Esophagus mucosa (tissue), 1 donor: Measurements from ENCODE around the gene UBE2G1. TPM values are rescaled to one million over a fixed set of nuclear protein-coding genes. Genes with fewer than 3 reads are reported as not detected.
"Not testable (repeated sequence)": the region's sequence is repeated elsewhere in the genome, so short reads cannot be mapped to it uniquely, and the experiment has no call there.

ENCODE experiments used
- ATAC-seq: fragments of 200-7000 bp; cut with Tn5 transposase; one replicate; pipeline ENCODE4 v1.9.1; 2020
- total RNA-seq: library from RNA; stranded (reverse); gene quantifications from one replicate; pipeline ENCODE4 v1.2.4, GENCODE V29; 2023
- donor health status: DM: yes; HTN: yes; CAD: no.

Gene UBE2G1, protein sequence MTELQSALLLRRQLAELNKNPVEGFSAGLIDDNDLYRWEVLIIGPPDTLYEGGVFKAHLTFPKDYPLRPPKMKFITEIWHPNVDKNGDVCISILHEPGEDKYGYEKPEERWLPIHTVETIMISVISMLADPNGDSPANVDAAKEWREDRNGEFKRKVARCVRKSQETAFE
- total RNA-seq: 93.4 TPM

DNA sequence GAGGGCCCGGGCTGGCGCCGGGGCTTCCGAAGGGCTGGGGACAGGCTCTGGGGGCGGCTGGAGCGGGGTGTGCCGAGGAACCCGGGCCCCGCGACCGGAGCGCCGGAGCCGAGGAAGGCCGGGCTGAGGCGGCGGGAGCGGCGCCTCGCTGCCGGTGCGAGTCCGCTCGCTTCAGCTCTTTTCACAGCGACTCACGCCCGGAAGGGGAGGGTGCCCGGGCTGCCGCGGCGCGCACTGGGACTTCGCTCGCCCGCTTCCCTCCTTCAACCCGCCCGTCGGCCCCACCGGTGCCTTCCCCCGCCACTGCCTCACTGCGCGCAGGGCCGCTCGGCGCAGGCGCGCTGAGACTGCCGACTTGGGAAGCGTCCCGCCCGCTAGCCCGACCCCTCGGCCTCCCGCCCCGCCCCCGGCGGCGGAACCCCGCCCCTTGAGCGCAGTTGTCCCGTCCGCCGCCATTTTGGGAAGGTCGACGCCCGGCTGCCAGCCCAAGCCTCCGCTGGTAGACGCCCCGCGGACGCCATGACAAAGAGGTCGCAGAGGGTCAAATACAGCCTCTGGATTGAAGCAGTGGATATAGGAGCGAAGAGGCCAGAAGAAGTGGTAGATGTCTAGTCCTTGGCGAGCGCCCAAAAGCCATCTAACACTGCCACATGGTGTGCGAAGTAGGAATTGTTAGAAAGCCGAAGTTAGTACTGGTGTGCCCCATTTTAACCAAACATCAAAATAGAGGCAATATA lies at the start of gene UBE2G1:
Gene UBE2G1 (minus strand): TSS at position 349 of the 737 bp plus-strand sequence. CDS start 359 bp downstream, outside the sequence.
- ATAC-seq: peak; percentile 92

DNA sequence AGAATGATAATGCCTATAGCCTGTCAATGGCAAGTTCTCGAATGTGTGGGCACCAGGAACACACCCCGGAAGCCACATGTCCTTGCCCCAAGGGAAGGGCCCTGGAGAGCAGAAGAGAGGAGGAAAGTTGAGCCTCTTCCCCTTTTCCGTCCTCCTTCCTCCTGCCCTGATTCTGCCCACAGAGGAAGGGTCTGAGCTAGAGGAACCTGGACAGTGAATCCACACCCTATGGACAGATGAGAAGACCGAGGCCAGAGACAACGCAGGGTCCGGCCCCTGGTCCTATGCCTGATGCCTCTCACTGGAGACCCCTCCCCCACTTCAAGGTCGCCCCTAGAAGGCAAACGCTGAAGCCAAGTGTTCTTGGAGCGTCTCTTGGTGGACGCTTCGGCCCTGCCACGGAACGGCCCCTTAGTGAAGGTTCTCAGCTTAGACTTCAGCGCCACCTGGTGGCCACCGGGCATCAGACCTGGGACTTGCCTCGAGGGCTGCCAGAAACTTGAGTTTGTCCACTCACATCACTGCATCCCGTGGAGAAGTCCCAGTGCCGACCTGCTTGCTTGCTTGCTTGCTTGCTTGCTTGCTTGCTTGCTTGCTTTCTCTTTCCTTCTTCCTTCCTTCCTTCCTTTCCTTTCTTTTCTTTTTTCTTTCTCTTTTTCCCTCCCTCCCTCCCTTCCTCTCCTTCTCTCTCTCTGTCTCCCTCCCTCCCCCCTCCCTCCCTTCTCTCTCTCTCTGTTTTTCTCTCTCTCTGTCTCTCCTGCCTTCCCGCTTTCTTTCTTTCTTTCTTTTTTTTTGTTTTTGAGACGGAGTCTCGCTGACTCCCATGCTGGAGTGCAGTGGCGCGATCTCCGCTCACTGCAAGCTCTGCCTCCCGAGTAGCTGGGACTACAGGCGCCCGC lies 46.7 kb upstream of the UBE2G1 start:
- peak; percentile 91 for ATAC-seq

DNA sequence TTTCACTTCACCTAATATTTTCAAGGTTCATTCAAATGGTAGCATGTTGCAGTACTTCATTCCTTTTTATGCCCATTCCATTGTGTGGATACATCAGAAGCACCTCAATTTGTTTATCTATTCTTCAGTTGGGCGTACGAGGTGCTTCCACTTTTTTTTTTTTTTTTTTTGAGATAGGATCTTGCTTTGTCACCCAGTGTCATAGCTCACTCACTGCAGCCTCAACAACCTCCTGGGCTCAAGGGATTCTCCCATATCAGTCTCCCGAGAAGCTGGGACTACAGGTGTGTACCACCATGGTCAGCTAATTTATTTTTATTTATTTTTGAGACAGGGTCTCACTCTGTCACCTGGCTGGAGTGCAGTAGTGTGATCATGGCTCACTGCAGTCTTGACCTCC lies 44.7 kb upstream of the UBE2G1 start:
- ATAC-seq: no peak

DNA sequence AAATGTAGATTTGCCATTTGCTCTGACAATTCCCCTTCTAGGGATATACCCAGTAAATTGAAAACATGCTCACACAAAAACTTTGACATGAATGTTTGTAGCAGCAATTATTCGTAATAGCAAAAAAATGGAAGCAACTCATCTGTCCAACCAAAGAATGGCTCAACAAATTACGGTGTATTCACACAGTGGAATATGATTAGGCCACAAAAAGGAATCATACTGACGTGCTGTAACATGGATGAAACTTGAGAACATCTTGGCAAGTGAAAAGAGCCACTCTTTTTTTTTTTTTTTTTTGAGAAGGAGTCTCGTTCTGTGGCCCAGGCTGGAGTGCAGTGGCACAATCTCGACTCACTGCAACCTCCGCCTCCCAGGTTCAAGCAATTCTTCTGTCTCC lies 43.2 kb upstream of the UBE2G1 start:
- ATAC-seq: no peak

DNA sequence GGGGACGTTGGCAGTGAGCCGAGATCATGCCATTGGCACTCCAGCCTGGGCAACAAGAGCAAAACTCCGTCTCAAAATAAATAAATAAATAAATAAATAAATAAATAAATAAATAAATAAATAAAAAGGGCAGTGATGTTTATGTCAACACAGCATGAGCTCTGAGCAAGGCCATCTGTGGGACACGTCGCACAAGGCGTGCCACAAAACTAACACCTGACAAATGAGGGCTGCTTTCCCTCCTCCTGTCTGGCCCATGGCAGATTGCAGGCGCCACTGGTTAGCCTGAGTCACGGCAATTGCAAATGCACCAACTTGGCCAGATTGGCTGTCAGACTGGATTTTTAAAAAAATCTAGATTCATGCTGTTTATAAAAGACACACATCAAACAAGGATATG lies 41.4 kb upstream of the UBE2G1 start:
- ATAC-seq: peak; percentile 96

DNA sequence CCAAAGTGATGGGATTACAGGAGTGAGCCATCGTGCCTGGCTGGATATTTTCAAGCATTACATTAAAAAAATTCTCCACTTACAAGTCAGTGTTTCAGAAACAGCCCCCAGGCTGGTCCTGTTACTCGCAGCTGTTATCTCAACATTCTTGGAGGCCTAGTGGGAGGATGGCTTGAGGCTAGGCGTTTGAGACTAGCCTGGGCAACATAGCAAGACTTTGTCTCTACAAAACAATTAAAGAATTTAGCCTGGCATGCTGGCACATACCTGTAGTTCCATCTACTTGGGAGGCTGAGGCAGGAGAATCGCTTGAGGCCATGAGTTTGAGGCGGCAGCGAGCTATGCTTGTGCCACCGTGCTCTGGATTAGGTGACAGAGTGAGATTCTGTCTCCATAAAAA lies 40.7 kb upstream of the UBE2G1 start:
- peak; percentile 11 for ATAC-seq

DNA sequence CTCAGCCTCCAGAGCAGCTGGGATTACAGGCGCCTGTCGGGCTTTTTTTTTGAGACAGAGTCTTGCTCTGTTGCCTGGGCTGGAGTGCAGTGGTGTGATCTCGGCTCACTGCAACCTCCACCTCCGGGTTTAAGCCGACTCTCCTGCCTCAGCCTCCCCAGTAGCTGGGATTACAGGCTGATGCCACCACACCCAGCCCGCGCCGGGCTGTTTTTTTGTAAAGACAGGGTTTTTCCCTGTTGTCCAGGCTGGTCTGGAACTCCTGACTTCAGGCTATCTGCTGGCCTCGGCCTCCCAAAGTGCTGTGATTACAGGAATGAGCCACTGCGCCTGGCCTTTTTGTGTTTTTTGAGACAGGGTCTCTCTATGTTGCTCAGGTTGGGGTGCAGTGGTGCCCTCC lies 39.9 kb upstream of the UBE2G1 start:
- ATAC-seq: no peak

DNA sequence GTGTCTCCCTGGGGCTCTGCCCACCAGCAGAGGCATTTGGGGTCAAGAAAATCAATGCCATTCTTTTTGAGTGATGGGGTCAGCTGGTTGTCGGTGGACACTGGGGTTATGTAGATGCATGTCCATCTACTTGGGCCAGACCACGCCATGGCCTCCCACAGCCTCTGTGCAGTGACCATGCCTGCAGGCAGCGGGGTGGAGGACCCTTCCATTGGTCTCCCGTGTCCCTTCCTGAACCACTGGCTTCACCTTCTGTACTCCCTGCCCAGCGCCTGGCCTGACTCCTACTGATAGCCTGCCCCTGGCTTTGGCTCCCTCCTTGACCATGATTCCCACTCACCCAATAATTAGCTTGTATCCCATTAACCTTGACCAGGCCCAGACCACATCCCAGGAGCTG lies 39.2 kb upstream of the UBE2G1 start:
- no peak for ATAC-seq

DNA sequence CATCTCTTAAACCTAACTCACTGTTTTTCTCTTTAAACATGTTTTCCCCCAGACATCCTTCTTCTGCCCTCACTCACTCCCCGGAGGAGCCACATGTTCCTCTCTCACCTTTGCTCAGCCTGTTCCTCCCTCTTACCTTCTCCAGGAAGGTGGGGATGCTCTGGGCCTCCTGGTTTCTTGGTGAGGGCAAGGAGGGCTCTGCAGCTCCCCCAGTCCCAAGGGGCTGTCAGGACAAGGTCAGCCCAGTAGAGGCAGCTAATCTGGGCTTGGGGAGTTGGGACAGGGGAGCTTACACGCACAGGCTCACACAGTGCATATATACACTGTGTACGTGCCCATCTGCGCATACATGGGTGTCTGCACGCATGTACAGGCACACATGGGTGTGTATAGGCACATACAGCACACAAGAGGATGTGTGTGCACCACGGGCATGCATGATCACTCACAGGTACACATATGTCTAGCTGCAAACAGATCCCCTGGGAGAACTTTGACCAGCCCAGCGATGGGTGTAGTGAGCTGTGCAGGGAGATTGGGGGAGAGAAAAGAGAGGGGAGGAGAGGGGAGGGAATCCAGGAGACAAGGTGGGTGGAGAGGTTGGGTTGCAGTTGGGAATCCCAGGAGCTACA lies 38.7 kb upstream of the UBE2G1 start:
- ATAC-seq: no peak

DNA sequence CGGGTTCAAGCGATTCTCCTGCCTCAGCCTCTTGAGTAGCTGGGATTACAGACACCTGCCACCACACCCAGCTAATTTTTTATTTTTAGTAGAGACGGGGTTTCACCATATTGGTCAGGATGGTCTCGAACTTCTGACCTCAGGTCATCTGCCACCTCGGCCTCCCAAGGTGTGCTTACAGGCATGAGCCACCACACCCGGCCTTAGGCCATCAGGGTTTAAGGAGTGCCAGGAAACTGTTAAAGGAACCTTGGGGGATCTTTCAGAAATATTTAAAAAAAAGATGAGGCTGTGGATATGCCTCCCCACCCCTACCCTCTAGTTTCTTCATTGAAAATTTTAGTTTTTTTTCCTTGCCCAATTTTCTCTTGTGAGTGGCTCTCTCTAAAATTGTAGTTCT lies 31.4 kb upstream of the UBE2G1 start:
- no peak for ATAC-seq

DNA sequence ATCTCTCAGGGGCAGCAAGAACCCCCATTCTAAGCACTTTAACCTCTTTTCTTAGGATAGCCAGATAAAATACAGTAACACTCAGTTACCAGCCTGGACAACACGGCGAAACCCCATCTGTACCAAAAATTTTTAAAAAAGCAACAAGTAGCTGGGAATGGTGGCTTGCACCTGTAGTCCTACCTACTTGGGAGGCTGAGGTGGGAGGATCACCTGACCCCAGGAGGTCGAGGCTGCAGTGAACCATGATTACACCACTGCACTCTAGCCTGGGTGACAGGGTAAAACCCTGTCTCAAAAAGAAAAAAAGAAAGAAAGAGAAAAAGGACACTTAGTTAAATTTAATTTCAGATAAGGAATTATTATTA lies 28.6 kb upstream of the UBE2G1 start:
- ATAC-seq: no peak

DNA sequence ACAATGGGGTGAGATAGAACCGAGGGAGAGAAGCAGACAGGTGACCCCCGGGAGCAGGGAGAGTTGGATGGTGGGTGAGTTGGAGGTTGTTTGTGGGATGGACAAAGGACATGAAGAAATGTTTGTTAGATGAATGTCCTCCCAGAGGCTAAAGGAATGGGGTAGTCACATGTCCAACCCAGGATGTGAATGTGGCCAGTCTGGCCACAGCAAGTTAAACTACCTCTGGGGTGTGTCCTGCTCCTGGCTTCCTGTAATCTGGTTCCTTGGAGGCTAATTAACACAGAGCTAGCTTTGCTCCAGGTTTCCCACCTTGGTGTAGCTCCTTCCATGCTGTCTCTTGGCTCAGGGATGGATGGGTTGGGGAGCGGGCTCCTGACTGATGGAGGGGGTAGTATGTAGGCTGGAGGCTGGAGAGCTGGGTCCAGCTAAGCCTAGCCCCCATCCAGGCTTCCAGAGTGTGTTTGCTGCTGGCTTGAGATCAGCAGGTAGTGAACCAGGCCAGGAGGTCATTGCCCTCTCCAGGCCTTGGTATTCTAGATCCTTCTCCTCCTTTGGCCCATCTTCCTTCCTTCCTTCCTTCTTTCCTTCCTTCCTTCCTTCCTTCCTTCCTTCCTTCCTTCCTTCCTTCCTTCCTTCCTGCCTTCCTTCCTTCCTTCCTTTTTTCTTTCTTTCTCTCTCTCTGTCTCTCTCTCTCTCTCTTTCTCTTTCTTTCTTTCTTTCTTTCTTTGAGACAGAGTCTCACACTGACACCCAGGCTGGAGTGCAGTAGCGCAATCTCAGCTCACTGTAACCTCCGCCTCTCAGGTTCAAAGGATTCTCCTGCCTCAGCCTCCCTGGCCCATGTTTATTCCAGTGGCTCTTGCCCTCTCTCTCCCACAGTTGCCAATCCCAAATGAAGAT lies 28.0 kb upstream of the UBE2G1 start:
- peak; percentile 85 for ATAC-seq

DNA sequence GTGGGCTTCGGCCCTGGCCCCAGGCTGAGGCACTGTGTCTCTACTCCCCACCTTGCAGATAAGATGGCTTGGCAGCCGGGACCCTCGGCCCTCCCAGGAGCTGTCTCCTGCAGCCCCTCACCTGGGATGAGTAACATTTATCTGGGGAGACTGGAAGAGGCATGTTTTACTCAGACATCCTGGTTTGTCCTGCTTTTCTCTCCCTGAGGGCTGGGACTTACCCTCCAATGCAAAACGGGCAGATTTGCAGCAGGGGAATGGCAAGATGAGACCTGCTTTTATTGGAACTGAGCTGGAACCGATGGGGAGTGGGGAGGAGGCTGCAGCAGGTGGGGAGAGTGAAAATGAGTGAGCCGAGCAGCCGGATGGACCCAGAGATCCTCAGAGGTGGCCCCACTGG lies 27.3 kb upstream of the UBE2G1 start:
- peak; percentile 75 for ATAC-seq

DNA sequence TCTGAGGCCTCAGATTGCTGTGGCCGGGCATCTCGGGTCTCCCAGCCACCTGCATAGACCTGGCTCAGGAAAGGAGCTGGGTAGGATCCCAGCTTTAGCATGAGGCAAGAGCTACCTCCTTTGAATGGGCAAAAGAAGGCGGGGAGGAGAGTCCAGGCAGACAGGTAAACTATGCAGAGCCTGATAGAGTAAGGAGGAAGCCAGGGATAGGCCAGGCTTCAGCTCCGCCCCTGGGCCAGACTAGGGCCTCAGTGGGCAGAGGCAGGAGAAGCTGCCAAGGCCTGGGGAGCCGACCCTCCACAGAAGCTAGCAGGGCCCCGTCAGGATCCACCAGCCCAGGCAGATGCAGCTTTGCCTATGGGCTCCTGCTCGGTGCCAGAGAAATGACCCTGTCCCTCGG lies 22.6 kb upstream of the UBE2G1 start:
- ATAC-seq: peak; percentile 60

DNA sequence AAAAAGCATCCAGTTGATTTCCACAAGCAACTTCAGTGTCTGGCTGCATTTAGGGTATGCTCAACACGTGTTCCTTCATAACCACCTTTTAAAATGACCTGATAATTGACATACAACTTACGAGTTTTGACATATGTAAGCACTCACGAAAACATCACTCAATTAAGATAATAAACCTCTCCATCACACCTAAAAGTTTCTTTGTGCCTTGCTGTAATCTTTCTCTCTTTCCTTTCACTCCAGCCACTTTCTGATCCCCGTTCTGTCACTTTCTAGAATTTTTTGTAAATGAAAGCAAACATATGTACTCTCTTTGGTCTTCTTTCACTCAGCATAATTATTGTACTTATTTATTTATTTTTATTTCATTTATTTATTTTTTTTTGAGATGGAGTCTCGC lies 20.7 kb upstream of the UBE2G1 start:
- no peak for ATAC-seq

DNA sequence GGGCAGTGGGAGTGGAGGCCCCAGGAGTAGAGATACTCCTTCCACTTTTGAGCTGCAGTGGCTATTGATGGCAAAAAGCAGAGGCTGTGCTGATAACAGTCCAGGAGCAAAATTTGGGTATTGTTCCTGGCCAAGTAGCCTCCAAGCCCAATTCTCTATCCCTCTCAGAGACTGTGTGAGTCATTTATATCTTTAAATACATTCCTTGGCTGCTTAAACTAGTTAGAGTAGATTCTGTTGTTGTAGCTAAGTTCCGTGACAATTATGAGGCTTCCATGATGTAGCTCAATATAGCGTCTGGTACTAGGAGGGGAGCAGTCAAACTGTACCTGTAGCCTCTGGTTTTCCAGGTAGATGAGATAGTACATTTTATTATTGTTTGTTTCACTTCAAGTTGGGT lies 19.9 kb upstream of the UBE2G1 start:
- ATAC-seq: peak; percentile 75

DNA sequence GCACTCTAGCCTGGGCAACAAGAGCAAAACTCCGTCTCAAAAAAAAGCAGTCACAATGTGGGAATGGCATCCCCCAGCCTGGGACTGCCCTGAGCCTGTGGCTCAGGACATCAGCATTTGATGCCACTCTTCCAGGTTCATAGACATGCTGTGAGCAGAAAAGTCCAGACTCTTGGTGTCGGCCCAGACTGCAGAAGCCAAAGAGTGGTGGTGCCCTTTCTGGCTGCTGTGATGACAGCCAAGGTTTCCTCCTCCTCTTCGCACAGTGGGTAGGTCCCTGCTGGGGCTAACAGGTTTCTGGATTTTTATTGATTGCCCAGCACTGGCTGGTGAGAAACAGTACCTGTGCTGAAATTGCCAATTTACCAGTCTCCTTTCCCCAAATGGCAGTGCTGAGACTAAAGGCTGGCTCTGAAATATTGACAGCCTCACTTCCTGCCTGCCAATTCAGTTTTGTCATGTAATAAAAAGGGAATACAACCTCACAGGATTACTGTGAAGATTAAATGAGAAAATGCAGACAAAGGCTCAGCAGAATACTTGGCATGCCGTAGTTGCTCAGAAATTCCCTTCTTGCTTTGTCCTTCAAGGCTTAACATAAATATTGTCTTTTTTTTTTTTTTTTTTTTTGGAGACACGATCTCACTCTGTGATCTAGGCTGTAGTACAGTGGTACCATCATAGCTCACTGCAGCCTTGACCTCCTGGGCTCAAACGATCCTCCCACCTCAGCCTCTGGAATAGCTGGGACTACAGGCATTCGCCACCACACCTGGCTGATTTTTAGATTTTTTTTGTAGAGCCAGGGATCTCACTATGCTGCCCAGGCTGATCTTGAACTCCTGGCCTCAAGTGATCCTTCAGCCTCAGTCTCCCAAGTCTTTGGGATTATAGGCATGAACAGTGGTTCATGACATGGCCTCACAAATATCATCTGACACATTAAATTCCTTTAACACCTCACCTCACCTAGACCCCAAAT lies 15.5 kb upstream of the UBE2G1 start:
- peak; percentile 23 for ATAC-seq

DNA sequence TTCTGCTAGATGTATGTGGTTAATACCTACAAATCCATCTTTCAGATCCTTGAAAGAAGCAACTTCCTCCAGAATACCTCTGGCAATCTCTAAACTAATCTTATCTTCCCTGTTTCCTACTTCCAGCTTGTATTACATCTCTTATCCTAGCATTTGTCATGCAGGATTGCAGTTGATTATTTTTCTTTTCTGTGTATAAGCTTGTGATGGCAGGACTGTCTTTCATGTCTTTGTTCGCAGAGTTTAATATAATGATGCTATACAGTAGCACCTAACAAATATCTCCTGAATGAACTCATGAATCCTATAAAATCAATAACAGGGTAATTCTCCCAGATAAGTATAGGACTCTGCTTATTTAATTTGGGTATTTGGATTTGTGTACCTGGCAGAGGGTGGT lies 12.2 kb upstream of the UBE2G1 start:
- no peak for ATAC-seq

DNA sequence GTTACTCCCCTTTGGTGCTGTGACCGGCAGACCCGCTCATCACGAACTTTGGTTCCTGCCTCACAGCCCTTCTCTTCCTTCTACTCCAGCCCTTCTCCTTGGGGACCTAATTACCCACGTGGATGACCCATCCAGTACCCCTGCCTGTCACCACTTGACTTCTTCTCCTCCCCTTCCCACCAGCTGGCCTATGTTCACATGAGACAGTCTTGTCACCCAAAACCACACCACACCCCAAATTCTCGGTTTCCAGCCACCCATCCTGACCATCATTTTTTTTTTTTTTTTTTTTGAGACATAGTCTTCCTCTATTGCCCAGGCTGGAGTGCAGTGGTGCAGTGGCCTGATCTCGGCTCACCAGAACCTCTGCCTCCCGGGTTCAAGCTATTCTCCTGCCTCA lies 10.8 kb upstream of the UBE2G1 start:
- not testable (repeated sequence) for ATAC-seq

DNA sequence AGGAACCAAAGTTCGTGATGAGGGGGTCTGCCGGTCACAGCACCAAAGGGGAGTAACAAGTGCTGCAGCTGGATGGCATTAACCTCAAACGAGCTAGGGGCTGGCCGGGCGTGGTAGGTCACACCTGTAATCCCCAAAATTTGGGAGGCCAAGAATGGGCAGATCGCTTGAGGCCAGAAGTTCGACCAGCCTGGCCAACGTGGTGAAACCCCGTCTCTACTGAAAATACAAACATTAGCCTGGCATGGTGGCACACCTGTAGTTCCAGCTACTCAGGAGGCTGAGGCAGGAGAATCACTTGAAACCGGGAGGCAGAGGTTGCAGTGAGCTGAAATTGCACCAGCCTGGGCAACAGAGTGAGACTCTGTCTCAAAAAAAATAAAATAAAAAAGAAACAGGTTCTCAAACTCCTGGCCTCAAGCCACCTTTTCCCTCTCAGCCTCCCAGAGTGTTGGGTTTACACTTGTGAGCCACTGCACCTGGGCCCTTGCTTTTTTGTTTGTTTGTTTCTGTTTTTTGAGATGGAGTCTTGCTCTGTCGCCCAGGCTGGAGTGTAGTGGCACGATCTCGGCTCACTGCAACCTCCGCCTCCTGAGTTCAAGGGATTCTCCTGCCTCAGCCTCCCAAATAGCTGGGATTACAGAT lies 9.4 kb upstream of the UBE2G1 start:
- not testable (repeated sequence) for ATAC-seq
